NOMO-1 (cell line): ENCODE data around the gene BYSL.

Source experiments
- DNase-seq, 2 experiments: peaks; one replicate each; lab custom pipeline; 2025; ENCODE audit not compliant: unreplicated experiment in 2 of 2; lab: John Stamatoyannopoulos, UW

The BYSL gene

GRCh38 chr6:41974281-41974825, 53.1 kb downstream of the BYSL start:
- DNase-seq, result no peak

- no peak for DNase-seq
Observed at GRCh38 chr6:41975276-41975675, 54.0 kb downstream of the BYSL start.

- no peak for DNase-seq
Observed at GRCh38 chr6:41976794-41977484, 55.6 kb downstream of the BYSL start.
